Measurements from ENCODE around the gene RGS14. TPM values are rescaled to one million over a fixed set of nuclear protein-coding genes. Genes with fewer than 3 reads are reported as not detected.
"Not testable (repeated sequence)": the region's sequence is repeated elsewhere in the genome, so short reads cannot be mapped to it uniquely, and the experiment has no call there.

Gene RGS14
- total and polyA plus RNA-seq, 5 donors from 2014 or later = 40.1 to 93.3 (median 53.4) TPM

DNA sequence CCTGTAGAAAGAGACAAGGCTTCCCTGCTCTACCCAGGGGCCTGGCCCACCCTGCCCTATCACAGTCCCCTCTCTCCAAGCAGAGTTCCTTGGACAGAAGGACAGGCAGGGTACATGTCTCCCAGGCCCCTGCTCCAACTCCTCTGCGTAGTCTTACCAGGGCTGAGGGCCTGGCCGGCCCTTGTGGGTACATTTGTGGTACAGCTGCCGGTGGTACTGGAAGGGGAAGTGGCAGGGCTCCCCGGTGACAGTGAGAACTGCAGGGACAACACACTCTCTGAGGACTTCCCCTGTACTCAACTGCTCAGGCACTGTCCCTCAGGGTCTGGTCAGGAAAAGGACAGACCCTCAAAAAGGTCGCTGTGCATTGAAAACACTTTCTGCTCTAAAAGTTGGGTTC lies 48.1 kb downstream of the RGS14 start:
- Histone ChIP-seq H3K9me3 (ENCODE audit: control insufficient read depth in 2 of 2, low read length in 2 of 2) (no peaks in the 10 kb centered on the region), H3K27ac (ENCODE audit: insufficient read depth, low read length, poor library complexity, severe bottlenecking) (no peak overlapping the region), H3K4me1 (ENCODE audit: control insufficient read depth, insufficient read depth, low read length, poor library complexity, severe bottlenecking) (peaks cover 39% of the 10 kb centered on the region), H3K4me3 (ENCODE audit: low read depth, low read length) (no peak overlapping the region), H3K36me3 (ENCODE audit: control insufficient read depth, insufficient read depth, low read length) (no peaks in the 10 kb centered on the region), H3K27me3 (ENCODE audit: control insufficient read depth, insufficient read depth, low read length) (no peaks in the 10 kb centered on the region)
- Mint-ChIP-seq H3K27me3 (peaks cover 29% of the 10 kb centered on the region), H3K27ac (peak overlapping the region in 1 of 3 donors; percentile 74), H3K36me3 (no peaks in the 10 kb centered on the region), H3K9me3 (no peaks in the 10 kb centered on the region), H3K4me1 (peaks cover 0 to 36% (median 18%) of the 10 kb centered on the region in 4 donors), H3K4me3 (no peak overlapping the region)
- DNase-seq (no peak), ATAC-seq (ENCODE audit: low read depth in 2 of 2) (no peak)

DNA sequence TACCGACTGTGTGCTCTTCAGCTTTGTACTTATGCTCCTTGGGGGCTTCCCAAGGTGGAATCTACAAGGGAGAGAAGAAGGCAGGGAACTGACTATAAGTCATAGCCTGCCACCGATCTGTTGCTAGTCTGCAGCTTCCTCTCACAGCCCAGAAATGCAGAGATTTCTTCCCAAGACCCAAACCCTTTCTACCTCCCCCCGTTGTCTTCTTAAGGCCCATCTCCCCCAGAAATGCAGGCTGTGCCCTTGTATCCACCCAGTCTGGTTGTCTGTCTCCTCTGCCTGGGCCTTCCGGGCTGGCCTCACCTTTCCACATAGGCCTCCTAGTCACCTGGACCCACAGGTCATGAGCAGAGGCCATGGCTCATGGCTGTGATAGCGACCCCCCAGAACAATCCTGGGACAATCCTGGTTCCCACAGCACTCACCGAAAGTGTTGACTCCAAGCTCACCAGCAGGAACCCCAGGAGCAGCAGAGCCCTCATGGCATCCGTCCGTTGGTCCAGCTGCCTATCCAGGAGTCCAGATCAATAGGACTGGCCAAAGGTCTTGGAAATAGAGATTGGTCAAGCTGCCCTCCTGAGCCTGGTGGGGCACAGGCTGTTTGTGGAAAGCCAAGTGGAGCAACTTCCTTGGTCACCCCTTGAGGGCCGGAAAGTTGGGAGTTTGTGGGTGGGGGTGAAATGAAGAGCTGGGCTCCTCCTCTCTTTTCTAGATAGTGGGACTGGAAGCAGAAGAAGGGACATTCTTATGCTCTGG lies 51.5 kb downstream of the RGS14 start, which contains the start of gene F12:
Gene F12 (minus strand): TSS at position 522 of the 759 bp plus-strand sequence. CDS start 37 bp downstream, at position 485.
- Histone ChIP-seq H3K4me3 (ENCODE audit: low read depth, low read length) (no peak within 1 kb of the TSS), H3K27me3 (ENCODE audit: control insufficient read depth, insufficient read depth, low read length) (no peaks in the 10 kb centered on the region), H3K9me3 (ENCODE audit: control insufficient read depth in 2 of 2, low read length in 2 of 2) (no peaks in the 10 kb centered on the region), H3K27ac (ENCODE audit: insufficient read depth, low read length, poor library complexity, severe bottlenecking) (no peak within 1 kb of the TSS), H3K36me3 (ENCODE audit: control insufficient read depth, insufficient read depth, low read length) (no peaks in the 10 kb centered on the region), H3K4me1 (ENCODE audit: control insufficient read depth, insufficient read depth, low read length, poor library complexity, severe bottlenecking) (peaks cover 29% of the 10 kb centered on the region)
- DNase-seq (no peak), ATAC-seq (ENCODE audit: low read depth in 2 of 2) (no peak)
- peak within 1 kb of the TSS in 1 of 4 donors; percentile 69 for H3K4me3 Mint-ChIP-seq
- H3K4me1 Mint-ChIP-seq = peaks cover 0 to 41% (median 24%) of the 10 kb centered on the region in 4 donors
- no peaks in the 10 kb centered on the region for H3K36me3 Mint-ChIP-seq
- no peaks in the 10 kb centered on the region for H3K9me3 Mint-ChIP-seq
- peak within 1 kb of the TSS in 2 of 3 donors; percentile 14 to 85 for H3K27ac Mint-ChIP-seq
- peaks cover 8% of the 10 kb centered on the region for H3K27me3 Mint-ChIP-seq

DNA sequence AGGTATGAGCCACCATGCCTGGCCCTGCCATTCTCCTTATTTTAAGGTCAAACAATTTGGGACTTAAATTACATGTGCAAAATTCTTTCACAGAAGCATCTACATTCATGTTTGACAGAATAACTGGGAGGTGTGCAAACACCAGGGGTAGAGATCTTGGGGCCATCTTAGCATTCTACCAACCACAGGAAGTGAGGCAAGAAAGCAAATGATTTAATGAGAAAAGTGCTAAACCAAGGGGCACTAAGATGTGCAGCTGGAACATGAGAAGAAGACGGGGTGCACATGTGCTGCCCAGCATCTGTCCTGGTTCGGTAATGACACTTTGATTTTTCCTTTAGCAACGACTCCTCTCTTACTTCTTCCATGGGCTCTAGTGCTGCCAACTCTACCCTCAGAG lies 52.9 kb downstream of the RGS14 start:
- no peaks in the 10 kb centered on the region for H3K27me3 ChIP-seq (ENCODE audit: control insufficient read depth, insufficient read depth, low read length)
- Mint-ChIP-seq H3K4me3 (no peak overlapping the region), H3K36me3 (no peaks in the 10 kb centered on the region), H3K27ac (peak overlapping the region; percentile 8 to 85 (median 14)), H3K9me3 (no peaks in the 10 kb centered on the region), H3K27me3 (peaks cover 5% of the 10 kb centered on the region), H3K4me1 (peaks cover 0 to 44% (median 26%) of the 10 kb centered on the region in 4 donors)
- no peak overlapping the region for H3K4me3 ChIP-seq (ENCODE audit: low read depth, low read length)
- H3K9me3 ChIP-seq (ENCODE audit: control insufficient read depth in 2 of 2, low read length in 2 of 2) = no peaks in the 10 kb centered on the region
- ATAC-seq (ENCODE audit: low read depth in 2 of 2) (no peak), DNase-seq (peak in 1 of 3 donors; percentile 34)
- H3K36me3 ChIP-seq (ENCODE audit: control insufficient read depth, insufficient read depth, low read length) = no peaks in the 10 kb centered on the region
- peaks cover 16% of the 10 kb centered on the region for H3K4me1 ChIP-seq (ENCODE audit: control insufficient read depth, insufficient read depth, low read length, poor library complexity, severe bottlenecking)
- H3K27ac ChIP-seq (ENCODE audit: insufficient read depth, low read length, poor library complexity, severe bottlenecking) = no peak overlapping the region

DNA sequence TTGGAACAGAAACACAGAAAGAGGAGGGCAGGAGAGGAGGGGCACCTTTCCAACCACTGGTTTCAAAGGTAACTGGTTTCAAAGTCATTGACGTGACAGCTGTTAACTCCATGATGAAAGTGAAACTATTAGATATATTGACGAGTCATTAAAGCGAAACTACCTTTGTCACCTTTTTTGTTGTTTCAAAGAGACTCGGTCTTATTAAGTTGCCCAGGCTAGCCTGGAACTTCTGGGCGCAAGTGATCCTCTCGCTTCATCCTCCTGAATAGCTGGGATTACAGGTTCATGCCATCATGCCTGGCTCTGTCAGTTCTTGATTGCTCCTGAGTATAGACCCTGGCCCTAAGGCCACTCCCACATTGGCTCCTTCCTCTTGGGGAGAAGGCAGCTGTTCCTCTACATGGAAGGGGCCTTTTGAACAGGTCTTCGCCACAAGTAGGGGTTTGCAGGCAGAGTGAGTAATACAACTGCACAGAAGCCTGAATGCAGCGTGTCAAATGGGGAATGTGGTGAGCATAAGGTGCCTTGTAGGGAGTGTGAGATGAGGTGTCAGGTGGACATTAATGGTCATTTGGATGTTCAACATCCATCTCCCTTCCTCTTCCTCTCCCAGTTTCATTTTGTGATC lies 55.0 kb downstream of the RGS14 start:
- no peaks in the 10 kb centered on the region for H3K36me3 ChIP-seq (ENCODE audit: control insufficient read depth, insufficient read depth, low read length)
- H3K36me3 Mint-ChIP-seq = no peaks in the 10 kb centered on the region
- no peaks in the 10 kb centered on the region for H3K9me3 Mint-ChIP-seq
- H3K4me3 Mint-ChIP-seq = peak overlapping the region; percentile 49 to 81 (median 68)
- peaks cover 0 to 48% (median 28%) of the 10 kb centered on the region in 4 donors for H3K4me1 Mint-ChIP-seq
- H3K4me3 ChIP-seq (ENCODE audit: low read depth, low read length) = peak overlapping the region; percentile 78
- no peaks in the 10 kb centered on the region for H3K9me3 ChIP-seq (ENCODE audit: control insufficient read depth in 2 of 2, low read length in 2 of 2)
- peaks cover 5% of the 10 kb centered on the region for H3K27me3 Mint-ChIP-seq
- ATAC-seq (ENCODE audit: low read depth in 2 of 2) (peak; percentile 56 to 67), DNase-seq (peak in 2 of 3 donors; percentile 74 to 84)
- peaks cover 14% of the 10 kb centered on the region for H3K4me1 ChIP-seq (ENCODE audit: control insufficient read depth, insufficient read depth, low read length, poor library complexity, severe bottlenecking)
- H3K27ac ChIP-seq (ENCODE audit: insufficient read depth, low read length, poor library complexity, severe bottlenecking) = peak overlapping the region; percentile 72
- H3K27me3 ChIP-seq (ENCODE audit: control insufficient read depth, insufficient read depth, low read length) = no peaks in the 10 kb centered on the region
- H3K27ac Mint-ChIP-seq = peak overlapping the region; percentile 77 to 89 (median 87)

DNA sequence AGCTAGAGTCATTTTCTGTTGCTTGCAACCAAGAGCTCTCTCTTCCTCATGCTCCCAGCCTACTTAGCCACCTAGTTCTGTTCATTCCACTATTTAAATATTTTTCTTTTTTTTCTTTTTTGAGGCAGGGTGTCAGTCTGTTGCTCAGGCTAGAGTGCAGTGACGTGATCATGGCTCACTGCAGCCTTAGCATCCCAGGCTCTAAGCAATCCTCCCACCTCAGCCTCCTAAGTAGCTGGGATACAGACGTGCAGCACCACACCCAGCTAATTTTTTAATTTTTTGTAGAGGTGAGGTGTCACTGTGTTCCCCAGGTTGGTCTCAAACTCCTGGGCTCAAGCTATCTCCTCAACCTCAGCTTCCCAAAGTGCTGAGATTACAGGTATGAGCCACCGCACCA lies 56.8 kb downstream of the RGS14 start:
- Histone ChIP-seq H3K27ac (ENCODE audit: insufficient read depth, low read length, poor library complexity, severe bottlenecking) (no peak overlapping the region), H3K36me3 (ENCODE audit: control insufficient read depth, insufficient read depth, low read length) (no peaks in the 10 kb centered on the region), H3K27me3 (ENCODE audit: control insufficient read depth, insufficient read depth, low read length) (no peaks in the 10 kb centered on the region), H3K9me3 (ENCODE audit: control insufficient read depth in 2 of 2, low read length in 2 of 2) (no peaks in the 10 kb centered on the region), H3K4me3 (ENCODE audit: low read depth, low read length) (no peak overlapping the region), H3K4me1 (ENCODE audit: control insufficient read depth, insufficient read depth, low read length, poor library complexity, severe bottlenecking) (peaks cover 14% of the 10 kb centered on the region)
- H3K4me1 Mint-ChIP-seq = peaks cover 0 to 48% (median 28%) of the 10 kb centered on the region in 4 donors
- no peaks in the 10 kb centered on the region for H3K36me3 Mint-ChIP-seq
- H3K27ac Mint-ChIP-seq = no peak overlapping the region
- no peak for DNase-seq
- no peaks in the 10 kb centered on the region for H3K9me3 Mint-ChIP-seq
- H3K27me3 Mint-ChIP-seq = no peaks in the 10 kb centered on the region
- H3K4me3 Mint-ChIP-seq = no peak overlapping the region
- no peak for ATAC-seq (ENCODE audit: low read depth in 2 of 2)

DNA sequence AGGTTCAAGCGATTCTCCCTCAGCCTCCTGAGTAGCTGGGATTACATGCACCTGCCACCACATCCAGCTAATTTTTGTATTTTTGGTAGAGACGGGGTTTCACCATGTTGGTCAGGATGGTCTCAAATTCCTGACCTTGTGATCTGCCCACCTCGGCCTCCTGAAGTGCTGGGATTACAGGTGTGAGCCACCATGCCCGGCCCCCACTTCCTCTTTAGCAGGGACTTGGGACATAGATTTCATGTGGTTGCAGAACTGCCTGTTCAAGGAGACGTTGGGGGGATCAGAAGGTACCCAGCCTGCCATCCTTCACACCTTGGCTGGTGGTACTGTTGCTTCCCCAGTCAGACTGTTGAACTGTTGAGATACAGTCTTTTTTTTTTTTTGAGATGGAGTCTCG lies 59.4 kb downstream of the RGS14 start:
- not testable (repeated sequence) for DNase-seq; H3K36me3 ChIP-seq (ENCODE audit: control insufficient read depth, insufficient read depth, low read length); H3K27ac Mint-ChIP-seq; H3K4me3 Mint-ChIP-seq; H3K4me3 ChIP-seq (ENCODE audit: low read depth, low read length); H3K27ac ChIP-seq (ENCODE audit: insufficient read depth, low read length, poor library complexity, severe bottlenecking); H3K27me3 ChIP-seq (ENCODE audit: control insufficient read depth, insufficient read depth, low read length); H3K36me3 Mint-ChIP-seq; H3K9me3 Mint-ChIP-seq; H3K27me3 Mint-ChIP-seq; ATAC-seq (ENCODE audit: low read depth in 2 of 2); H3K9me3 ChIP-seq (ENCODE audit: control insufficient read depth in 2 of 2, low read length in 2 of 2)
- H3K4me1 Mint-ChIP-seq = peaks cover 0 to 36% (median 20%) of the 10 kb centered on the region in 4 donors
- peaks cover 11% of the 10 kb centered on the region for H3K4me1 ChIP-seq (ENCODE audit: control insufficient read depth, insufficient read depth, low read length, poor library complexity, severe bottlenecking)

DNA sequence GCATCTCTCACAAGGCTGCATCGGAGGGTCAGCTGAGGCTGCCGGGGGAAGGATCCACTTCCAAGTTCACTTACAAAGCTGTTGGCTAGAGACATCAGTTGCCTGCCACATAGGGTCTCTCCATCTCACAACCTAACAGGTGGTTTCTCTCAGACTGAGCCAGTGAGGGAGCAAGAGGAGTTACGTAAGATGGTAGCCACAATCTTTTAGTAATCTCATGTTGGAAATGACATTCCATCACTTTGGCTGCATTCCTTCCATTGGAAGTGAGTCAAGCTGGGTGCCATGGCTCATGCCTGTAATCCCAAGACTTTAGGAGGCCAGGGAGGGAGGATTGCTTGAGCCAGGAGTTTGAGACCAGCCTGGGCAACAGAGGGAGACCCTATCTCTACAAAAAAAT lies 61.3 kb downstream of the RGS14 start:
- no peaks in the 10 kb centered on the region for H3K36me3 Mint-ChIP-seq
- no peak overlapping the region for H3K27ac Mint-ChIP-seq
- Histone ChIP-seq H3K9me3 (ENCODE audit: control insufficient read depth in 2 of 2, low read length in 2 of 2) (no peaks in the 10 kb centered on the region), H3K4me1 (ENCODE audit: control insufficient read depth, insufficient read depth, low read length, poor library complexity, severe bottlenecking) (no peaks in the 10 kb centered on the region), H3K27ac (ENCODE audit: insufficient read depth, low read length, poor library complexity, severe bottlenecking) (no peak overlapping the region), H3K27me3 (ENCODE audit: control insufficient read depth, insufficient read depth, low read length) (no peaks in the 10 kb centered on the region), H3K36me3 (ENCODE audit: control insufficient read depth, insufficient read depth, low read length) (no peaks in the 10 kb centered on the region), H3K4me3 (ENCODE audit: low read depth, low read length) (no peak overlapping the region)
- no peak overlapping the region for H3K4me3 Mint-ChIP-seq
- ATAC-seq (ENCODE audit: low read depth in 2 of 2) (no peak), DNase-seq (no peak)
- no peaks in the 10 kb centered on the region for H3K27me3 Mint-ChIP-seq
- H3K4me1 Mint-ChIP-seq = peaks cover 0 to 22% (median 9%) of the 10 kb centered on the region in 4 donors
- H3K9me3 Mint-ChIP-seq = no peaks in the 10 kb centered on the region
